Effector CD8-positive, alpha-beta T cell (primary cell): ENCODE measurements around the gene HIGD1B.

Experiments used
- DNase-seq: peaks from one replicate; lab custom pipeline; 2025; lab: John Stamatoyannopoulos, UW

The HIGD1B gene

GRCh38 chr17:44837196-44837595 is 10.5 kb upstream of the HIGD1B start:
- no peak for DNase-seq

DNA sequence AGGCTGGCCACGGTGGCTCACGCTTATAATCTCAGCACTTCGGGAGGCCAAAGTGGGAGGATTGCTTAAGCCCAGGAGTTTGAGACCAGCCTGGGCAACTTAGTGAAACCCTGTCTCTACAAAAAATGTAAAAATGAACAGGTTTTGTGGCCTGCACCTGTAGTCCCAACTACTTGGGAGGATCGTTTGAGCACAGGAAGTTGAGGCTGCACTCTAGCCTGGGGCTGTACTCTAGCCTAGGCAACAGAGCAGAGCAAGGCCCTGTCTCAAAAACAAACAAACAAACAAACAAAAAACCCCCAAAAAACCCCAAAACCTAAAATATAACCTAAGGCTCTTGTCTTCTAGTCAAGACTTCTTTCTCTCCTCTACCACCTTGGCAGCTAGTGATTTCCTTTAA is 7.4 kb upstream of the HIGD1B start:
- DNase-seq: no peak

GRCh38 chr17:44840936-44841335 is 6.7 kb upstream of the HIGD1B start:
- DNase-seq: no peak

GRCh38 chr17:44842748-44843147 is 4.9 kb upstream of the HIGD1B start:
- DNase-seq: no peak

DNA sequence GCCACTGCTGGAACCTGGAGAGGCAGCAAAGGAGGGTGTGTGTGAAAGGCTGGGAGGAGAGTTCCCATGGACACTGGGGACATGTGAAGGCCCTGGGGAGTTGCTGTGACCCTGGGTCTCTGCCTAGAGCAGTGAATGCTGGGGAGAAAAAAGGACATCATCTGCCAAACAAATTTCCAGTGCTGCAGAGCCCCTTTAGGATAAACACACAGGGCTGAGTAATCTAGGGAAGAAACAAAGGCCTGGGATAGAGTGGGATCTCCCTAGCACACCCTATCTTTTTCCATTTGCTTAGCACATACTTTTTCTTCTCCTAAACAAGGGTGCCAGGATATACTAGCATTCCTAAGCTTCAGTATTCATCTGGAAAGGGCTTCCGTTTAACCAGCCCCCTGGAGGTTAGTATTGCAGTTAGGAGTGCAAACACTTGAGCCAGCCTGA is 3.3 kb upstream of the HIGD1B start:
- no peak for DNase-seq

GRCh38 chr17:44846206-44846605 is 1.5 kb upstream of the HIGD1B start:
- DNase-seq: no peak

DNA sequence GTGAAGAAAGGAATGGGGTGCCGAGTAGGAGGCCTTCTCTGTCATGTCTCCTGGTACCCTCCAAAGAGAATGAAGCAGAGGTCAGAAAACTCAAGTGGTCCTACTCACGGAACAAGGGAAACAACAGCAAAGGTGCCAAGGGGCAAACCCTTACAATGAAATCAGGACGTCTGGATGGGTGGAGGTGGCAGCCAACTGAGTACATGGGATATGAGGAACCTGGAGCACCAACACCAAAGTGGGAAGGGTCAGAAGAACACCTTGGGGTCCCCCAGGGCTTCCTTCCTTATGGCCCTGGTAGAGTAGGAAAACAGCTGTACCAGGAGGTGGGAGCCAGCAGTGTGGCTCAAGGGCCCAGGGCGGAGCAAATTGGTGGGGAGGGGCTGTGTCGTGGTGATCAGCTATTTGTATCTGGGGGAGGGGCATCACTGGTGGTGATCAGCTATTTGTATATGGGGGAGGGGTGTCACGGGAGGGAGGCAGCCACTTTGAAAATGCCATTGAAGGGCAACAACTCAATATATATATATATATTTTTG is 643 bp downstream of the HIGD1B start:
- DNase-seq: no peak

- DNase-seq: no peak
Observed at GRCh38 chr17:44848961-44849489, 1.3 kb downstream of the HIGD1B start.

DNA sequence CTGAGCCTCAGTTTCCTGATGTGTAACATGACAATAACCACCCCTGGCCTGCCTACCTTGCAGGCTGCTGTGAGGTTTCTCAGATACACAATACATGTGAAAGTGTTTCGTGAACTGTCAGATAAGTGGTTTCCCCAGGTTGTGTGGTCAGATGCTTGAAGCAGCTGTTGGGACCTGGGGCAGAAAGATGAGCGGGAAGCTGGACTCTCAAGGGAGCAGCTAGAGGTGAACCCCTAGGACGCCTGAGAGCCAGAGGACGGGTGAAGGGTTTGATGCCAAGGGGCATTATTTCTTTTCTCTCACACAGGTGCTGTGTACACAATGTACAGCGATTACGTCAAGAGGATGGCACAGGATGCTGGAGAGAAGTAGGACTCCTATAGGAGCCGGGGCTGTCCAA is 2.3 kb downstream of the HIGD1B start:
- no peak for DNase-seq

- no peak for DNase-seq
Observed at GRCh38 chr17:44850612-44851011, 2.9 kb downstream of the HIGD1B start.

GRCh38 chr17:44854192-44854591 is 6.5 kb downstream of the HIGD1B start:
- no peak for DNase-seq

DNA sequence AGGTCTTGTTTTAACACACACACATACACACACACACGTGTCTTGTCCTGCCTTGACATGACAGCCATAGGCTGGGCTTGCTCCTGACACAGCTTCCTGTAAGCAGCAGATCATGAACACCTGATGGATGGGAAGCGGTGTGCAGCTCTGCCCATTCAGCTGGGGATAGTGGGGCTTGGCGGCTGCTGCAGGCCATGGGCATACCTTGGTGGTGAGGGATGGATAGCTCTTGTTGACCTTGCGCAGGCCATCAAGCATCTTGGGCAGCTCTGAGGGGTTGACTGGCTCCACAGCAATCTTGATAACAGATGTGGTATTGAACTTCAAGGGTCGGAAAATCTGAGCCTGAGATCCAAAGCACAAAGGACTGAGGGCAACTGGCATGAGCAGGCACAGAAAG is 12.0 kb downstream of the HIGD1B start:
- no peak for DNase-seq

DNA sequence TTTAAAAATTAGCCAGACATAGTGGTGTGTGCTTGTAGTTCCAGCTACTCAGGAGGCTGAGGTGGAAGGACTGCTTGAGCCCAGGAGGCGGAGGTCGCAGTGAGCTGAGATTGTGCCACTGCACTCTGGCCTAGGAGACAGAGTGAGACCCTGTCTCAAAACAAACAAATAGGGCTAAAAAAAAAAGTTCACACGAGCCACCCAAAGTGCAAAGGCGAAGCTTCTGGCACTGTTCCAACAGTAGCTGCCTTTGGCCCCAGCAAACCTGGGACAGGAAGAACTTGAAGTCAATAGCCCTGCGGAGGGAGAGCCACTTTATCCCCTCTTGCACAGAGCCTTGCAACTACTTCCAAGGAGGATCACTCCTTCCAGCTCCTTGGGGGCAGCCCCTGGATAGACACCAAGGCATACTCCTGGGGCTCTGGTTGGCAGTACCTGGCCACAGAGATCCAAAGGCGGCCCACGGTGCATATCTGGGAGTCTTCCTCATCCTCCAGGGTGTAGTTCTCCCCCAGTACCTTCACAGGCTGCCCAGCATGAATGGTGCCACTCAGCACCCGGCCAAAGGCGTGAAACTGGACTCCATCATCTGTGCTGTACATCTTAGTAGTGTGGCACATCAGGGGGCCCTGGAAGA is 14.7 kb downstream of the HIGD1B start:
- no peak for DNase-seq

- DNase-seq: no peak
Observed at GRCh38 chr17:44863061-44863918, 15.6 kb downstream of the HIGD1B start.

- DNase-seq: no peak
Observed at GRCh38 chr17:44864831-44865230, 17.1 kb downstream of the HIGD1B start.

DNA sequence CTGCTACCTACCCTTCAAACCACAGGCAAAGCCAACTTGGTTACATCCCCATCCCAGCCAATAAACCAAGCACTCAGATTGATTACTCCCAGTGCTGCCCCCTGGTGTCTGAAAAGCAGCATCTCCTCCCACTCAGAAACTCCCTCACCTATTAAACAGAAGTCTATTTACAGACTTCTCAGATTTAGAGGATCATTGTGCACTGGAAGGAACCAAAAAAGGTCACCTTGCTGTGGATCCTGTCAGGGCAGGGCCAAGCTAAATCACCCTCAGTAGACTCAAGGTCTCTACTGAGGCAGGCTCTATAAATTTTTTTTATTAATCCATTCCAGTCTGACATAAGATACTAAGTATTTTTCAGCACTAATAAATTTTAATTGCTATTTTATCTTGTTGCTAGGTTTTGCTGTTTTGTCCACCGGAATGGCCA is 17.6 kb downstream of the HIGD1B start:
- DNase-seq: peak; percentile 53

DNA sequence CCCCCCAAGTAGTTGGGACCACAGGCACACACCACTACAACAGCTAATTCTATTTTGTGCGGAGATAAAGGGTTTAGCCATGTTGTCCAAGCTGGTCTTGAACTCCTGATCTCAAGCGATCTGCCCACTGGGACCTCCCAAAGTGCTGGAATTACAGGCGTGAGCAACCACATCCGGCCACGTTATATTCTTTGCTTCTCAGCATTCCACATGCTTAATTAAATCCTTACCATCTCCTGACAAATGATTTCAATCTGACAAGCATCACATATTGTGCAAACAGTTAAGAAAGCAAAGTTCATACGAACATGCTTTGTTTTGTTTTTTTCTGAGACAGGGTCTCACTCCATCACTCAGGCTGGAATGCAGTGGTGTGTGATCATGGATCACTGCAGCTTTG is 18.2 kb downstream of the HIGD1B start:
- DNase-seq: no peak

DNA sequence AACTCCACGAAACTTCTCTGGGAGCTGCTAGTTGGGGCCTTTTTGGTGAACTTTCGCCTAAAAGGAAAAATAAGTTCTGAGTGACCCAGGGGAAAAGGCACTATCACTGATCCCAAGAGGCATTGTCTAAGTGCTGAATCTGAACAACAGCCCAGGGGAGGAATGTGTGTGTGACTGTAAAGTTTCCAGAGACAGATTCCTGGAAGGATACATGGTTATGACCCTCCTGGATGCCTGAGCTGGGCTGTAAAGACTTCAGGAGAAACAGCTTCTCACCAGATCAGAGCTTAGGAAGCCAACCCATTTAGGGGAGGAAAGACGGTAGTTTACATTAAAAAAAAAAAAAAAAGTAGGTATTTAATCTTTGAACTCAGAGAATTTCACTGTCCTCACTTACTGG is 20.2 kb downstream of the HIGD1B start:
- DNase-seq: no peak

DNA sequence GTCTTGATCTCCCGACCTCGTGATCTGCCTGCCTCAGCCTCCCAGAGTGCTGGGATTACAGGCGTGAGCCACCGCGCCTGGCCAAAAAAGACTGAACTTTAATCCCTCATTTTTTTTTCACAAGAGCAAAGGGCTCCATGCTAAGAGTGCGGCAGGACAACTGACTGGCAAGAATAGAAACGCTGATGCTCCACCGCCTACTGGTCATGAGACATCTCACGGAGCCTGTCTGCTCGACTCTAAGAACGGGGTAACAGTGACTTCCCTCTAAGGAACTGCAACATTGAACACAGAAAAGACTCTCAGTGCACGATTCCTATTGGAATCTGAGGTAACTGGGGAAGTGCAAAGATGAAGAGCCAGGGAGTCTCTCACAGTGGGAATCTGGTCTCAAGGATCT is 23.9 kb downstream of the HIGD1B start:
- DNase-seq: no peak

GRCh38 chr17:44872131-44872768 is 24.6 kb downstream of the HIGD1B start:
- no peak for DNase-seq

- DNase-seq: no peak
Observed at GRCh38 chr17:44875761-44876160, 28.1 kb downstream of the HIGD1B start.

- no peak for DNase-seq
Observed at GRCh38 chr17:44877121-44877520, 29.4 kb downstream of the HIGD1B start.
